AG04450 (cell line): ENCODE measurements around the gene CYB5R3. TPM values are rescaled to one million over a fixed set of nuclear protein-coding genes. Genes with fewer than 3 reads are reported as not detected.

Experiments
- CTCF ChIA-PET: fragments of 300-600, 350-600 bp; formaldehyde crosslinking; extraction: SDS; loops from one replicate; lab custom pipeline; 2022; ENCODE audit warnings: antibody characterized with exemption, inconsistent platforms; lab: Charles Lee
- POLR2A ChIA-PET: fragments of 350-600 bp; formaldehyde crosslinking; extraction: SDS; loops from one replicate; lab custom pipeline; 2021; ENCODE audit warnings: antibody characterized with exemption, inconsistent platforms; lab: Yijun Ruan, JAX
- DNase-seq: peaks from one replicate; pipeline ENCODE4 v3.0.0-alpha.2; 2011; ENCODE audit warnings: low read depth, low spot score
- H3K27ac ChIP-seq: one replicate; pipeline ENCODE4 v1.5.1; 2012; ENCODE audit warnings: low read depth, low read length, control low read depth
- H3K27me3 ChIP-seq: one replicate; pipeline ENCODE4 v1.6.0; 2012; ENCODE audit warnings: low read length; ENCODE audit not compliant: control insufficient read depth, insufficient read depth
- H3K4me3 ChIP-seq: 2 replicates; pipeline ENCODE4 v1.5.1; 2011; ENCODE audit warnings: mild to moderate bottlenecking, low read depth, low read length, control low read depth
- H3K9me3 ChIP-seq: 2 replicates; pipeline ENCODE4 v1.5.1; 2012; ENCODE audit warnings: low read length; ENCODE audit not compliant: control insufficient read depth, insufficient read depth
- polyA plus RNA-seq: library from polyadenylated mRNA; depleted of rRNA; stranded (reverse); fragments of >200 nt; gene quantifications from 2 replicates; pipeline ENCODE4 v1.2.3, GENCODE V29; 2011
- TF ChIP-seq, protein P1 (sequence below): IDR thresholded peaks from 2 replicates; pipeline ENCODE4 v1.5.1; 2011; ENCODE audit warnings: low read depth, low read length, control low read depth, inconsistent platforms

CYB5R3 gene
- polyA plus RNA-seq, 1 experiment: 110 TPM

DNA sequence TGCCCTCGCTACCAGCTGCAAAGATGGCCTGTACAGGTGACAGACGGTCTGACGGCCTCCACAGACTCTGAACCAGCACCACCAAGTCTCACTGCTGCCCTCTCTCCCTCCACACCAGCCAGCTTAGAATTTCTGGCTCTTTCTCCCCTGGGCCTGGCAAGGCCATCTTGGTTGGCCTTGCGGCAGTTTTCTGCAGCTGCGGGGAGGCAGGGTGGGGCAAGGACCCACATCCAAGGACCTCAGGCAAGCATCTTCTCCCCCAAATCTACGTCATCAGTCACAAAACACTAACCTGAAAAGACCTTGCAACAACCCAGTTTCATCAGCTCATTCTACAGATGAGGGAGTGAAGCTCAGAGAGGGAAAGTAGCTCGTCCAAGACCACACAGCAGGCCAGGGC, 22.8 kb downstream of the CYB5R3 start:
- ChIA-PET POLR2A (interaction anchor here (1.3 kb wide), 1 partner anchor 12 kb away, joined by 4 read pairs; the partner anchor contains the start of gene POLDIP3), CTCF (interaction anchor here (1.5 kb wide), 1 partner anchor 195 kb away, joined by 5 read pairs; no protein-coding TSS in a partner anchor)
- Histone ChIP-seq H3K4me3 (no peak overlapping the region), H3K9me3 (no peaks in the 10 kb centered on the region), H3K27ac (no peak overlapping the region), H3K27me3 (no peaks in the 10 kb centered on the region)
- DNase-seq: no peak
- TF ChIP-seq, protein P1, sequence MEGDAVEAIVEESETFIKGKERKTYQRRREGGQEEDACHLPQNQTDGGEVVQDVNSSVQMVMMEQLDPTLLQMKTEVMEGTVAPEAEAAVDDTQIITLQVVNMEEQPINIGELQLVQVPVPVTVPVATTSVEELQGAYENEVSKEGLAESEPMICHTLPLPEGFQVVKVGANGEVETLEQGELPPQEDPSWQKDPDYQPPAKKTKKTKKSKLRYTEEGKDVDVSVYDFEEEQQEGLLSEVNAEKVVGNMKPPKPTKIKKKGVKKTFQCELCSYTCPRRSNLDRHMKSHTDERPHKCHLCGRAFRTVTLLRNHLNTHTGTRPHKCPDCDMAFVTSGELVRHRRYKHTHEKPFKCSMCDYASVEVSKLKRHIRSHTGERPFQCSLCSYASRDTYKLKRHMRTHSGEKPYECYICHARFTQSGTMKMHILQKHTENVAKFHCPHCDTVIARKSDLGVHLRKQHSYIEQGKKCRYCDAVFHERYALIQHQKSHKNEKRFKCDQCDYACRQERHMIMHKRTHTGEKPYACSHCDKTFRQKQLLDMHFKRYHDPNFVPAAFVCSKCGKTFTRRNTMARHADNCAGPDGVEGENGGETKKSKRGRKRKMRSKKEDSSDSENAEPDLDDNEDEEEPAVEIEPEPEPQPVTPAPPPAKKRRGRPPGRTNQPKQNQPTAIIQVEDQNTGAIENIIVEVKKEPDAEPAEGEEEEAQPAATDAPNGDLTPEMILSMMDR: no peak

DNA sequence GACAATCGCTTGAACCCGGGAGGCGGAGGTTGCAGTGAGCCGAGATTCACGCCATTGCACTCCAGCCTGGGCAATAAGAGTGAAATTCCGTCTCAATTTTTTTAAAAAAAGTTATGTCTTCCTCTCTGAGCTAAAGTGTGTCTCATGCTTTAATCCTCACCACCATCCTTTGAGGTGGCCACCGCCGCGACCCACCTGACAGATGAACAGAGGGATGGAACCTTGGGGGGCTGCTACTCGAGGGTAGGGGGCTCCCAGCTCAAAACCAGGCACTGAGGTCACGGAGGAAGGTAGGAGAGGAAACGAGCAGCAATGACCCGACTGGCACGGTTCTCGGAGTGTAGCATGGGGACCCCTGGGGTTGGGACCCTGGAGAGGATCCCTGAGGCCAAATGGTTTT, 23.8 kb downstream of the CYB5R3 start:
- Histone ChIP-seq H3K27ac (no peak overlapping the region), H3K9me3 (no peaks in the 10 kb centered on the region), H3K27me3 (no peaks in the 10 kb centered on the region), H3K4me3 (no peak overlapping the region)
- TF ChIP-seq, protein P1: no peak
- DNase-seq: no peak
- POLR2A ChIA-PET: no interaction called here
- CTCF ChIA-PET: interaction anchor here (5.3 kb wide), 1 partner anchor 194 kb away, joined by 86 read pairs; no protein-coding TSS in a partner anchor

DNA sequence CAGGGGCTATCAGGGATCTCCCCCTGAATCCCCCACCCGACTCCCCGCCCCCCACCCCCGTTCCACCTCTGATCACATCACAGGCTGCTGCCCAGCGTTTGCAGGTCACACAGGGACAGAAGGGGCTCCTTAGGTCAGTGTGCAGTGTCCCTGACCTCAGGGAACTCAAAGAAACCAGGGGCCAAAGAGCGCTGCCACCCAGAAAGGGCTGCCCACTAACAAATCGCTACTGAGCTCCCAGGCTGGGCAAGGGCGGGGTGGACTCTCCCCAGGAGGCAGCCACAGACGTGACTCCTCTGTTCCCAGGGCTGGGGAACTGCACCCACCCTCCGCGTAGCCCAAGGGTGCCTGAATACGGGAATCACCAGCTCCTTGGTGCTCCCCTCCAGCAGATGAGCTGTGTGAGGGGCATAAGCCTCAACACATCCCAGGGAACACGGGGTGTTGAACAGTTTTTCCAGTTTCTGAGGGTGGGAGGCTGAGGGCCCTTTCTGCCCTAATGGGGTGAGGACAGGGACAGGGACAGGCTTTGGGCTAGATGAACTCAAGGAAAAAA, 24.6 kb downstream of the CYB5R3 start:
- Histone ChIP-seq H3K4me3 (no peak overlapping the region), H3K27ac (no peak overlapping the region), H3K9me3 (no peaks in the 10 kb centered on the region), H3K27me3 (no peaks in the 10 kb centered on the region)
- ChIA-PET CTCF (interaction anchor here (5.3 kb wide), 1 partner anchor 195 kb away, joined by 86 read pairs; no protein-coding TSS in a partner anchor), POLR2A (no interaction called here)
- no peak for DNase-seq
- TF ChIP-seq, protein P1: no peak

DNA sequence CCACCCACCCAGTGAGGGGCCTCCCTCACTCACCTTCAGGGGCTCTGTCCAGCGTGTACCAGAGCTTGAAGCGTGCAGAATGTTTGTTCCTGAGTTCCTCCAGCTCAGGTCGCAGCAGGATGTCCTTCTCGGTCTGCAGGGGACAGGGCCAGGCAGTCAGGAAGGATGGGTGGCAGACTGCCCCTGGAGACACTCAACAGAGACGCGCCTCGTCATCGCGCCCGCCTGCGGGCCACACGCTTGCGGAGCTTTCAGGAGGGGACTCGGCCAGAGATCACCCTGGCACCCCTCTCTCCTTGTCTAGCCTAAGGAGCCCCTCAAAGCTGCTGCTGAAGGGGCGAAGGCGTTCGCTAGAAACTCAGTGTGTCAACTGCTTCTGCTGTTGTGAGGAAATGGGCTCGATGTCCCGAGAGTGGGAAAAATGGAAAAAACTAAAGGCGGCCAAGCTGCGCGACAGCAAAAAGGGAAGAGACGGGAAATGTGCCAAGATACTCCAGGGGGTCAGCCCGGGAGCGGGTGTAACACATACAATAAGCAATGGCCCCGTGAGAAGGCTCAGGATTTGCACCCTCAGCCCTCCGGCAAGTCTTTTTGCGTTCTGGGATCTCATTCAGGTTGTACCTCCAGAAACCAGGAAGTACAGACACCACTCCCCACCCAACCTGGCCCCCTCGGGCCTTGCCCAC, 25.3 kb downstream of the CYB5R3 start:
- ChIA-PET POLR2A (no interaction called here), CTCF (interaction anchor here (5.3 kb wide), 1 partner anchor 195 kb away, joined by 86 read pairs; no protein-coding TSS in a partner anchor)
- Histone ChIP-seq H3K4me3 (no peak overlapping the region), H3K27ac (no peak overlapping the region), H3K27me3 (no peaks in the 10 kb centered on the region), H3K9me3 (no peaks in the 10 kb centered on the region)
- no peak for DNase-seq
- TF ChIP-seq, protein P1: no peak

DNA sequence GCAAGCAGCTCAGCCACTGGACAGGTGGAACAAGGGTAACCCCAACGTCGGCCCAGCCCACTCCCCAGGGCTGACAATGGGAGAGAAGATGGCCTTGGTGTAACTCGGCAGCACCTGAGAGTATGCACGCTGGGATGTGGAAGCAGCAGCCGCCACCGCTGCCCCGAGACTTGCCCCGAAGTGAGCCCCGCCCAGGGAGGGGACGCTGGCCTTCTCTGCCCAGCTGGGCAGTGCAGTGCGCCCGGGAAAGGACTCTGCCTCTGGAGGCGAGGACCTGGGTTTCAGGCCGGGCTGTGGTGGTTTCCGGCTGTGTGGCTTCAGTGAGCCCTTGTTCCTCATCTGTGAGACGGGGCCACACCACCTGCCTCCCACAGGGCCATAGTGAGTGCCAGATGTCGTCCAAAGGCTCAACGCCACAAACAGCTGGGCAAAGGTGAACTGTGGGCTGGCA, 25.9 kb downstream of the CYB5R3 start:
- H3K9me3 ChIP-seq: no peaks in the 10 kb centered on the region
- DNase-seq: no peak
- POLR2A ChIA-PET: no interaction called here
- CTCF ChIA-PET: interaction anchor here (1.5 to 5.3 kb wide), 2 partner anchors 152 to 196 kb away, joined by 3 to 86 read pairs; no protein-coding TSS in a partner anchor
- TF ChIP-seq, protein P1: no peak
- H3K4me3 ChIP-seq: no peak overlapping the region
- H3K27me3 ChIP-seq: no peaks in the 10 kb centered on the region
- H3K27ac ChIP-seq: no peak overlapping the region
